Gastrocnemius medialis (tissue), 4 donors: ENCODE measurements around the gene TCF23.
"Not testable (repeated sequence)": the region's sequence is repeated elsewhere in the genome, so short reads cannot be mapped to it uniquely, and the experiment has no call there.

Experiments used
- POLR2A ChIP-seq, 2 donors: fragments of 450-650 bp; IDR thresholded peaks; one replicate each; pipeline ENCODE4 v1.6.1; 2017; ENCODE audit warnings: antibody characterized with exemption in 2 of 2, mild to moderate bottlenecking in 2 of 2, moderate library complexity in 2 of 2
- TF ChIP-seq, protein P1 (sequence below), 5 experiments: fragments of 450-650 bp in 3 of 5; fragments of 200-600 bp in 2 of 5; sonication (generic) in 2 of 5; IDR thresholded peaks in 4 of 5; conservative IDR thresholded peaks in 1 of 5; 1 replicate in 4 of 5; 2 replicates in 1 of 5; pipeline ENCODE4 v1.5.1; 2016 to 2019; ENCODE audit warnings: antibody characterized with exemption in 5 of 5, mild to moderate bottlenecking in 3 of 5, moderate library complexity in 3 of 5

DNA sequence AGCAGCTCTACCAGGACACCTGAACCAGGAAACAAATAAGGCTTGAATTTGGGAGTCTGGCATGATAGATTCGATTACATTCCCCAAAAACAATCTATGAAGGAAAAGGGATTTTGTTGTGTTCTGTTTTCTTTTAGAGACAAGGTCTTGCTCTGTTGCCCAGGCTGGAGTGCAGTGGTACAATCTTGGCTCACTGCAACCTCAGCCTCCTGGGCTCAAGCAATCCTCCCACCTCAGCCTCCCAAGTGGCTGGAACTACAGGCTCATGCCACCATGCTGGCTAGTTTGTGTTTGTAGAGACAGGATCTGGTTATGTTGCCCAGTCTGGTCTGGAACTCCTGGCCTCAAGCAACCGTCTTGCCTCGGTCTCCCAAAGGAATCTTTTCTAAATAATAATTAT lies 49.3 kb downstream of the TCF23 start:
- TF ChIP-seq, protein P1, sequence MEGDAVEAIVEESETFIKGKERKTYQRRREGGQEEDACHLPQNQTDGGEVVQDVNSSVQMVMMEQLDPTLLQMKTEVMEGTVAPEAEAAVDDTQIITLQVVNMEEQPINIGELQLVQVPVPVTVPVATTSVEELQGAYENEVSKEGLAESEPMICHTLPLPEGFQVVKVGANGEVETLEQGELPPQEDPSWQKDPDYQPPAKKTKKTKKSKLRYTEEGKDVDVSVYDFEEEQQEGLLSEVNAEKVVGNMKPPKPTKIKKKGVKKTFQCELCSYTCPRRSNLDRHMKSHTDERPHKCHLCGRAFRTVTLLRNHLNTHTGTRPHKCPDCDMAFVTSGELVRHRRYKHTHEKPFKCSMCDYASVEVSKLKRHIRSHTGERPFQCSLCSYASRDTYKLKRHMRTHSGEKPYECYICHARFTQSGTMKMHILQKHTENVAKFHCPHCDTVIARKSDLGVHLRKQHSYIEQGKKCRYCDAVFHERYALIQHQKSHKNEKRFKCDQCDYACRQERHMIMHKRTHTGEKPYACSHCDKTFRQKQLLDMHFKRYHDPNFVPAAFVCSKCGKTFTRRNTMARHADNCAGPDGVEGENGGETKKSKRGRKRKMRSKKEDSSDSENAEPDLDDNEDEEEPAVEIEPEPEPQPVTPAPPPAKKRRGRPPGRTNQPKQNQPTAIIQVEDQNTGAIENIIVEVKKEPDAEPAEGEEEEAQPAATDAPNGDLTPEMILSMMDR (IDR thresholded peaks at IDR 0.05 in 4 of 5, conservative IDR thresholded peaks at IDR 0.05 in 1 of 5) = not testable (repeated sequence)
- not testable (repeated sequence) for TF ChIP-seq POLR2A (IDR thresholded peaks at IDR 0.05)
